GM19025 (cell line): ENCODE data around the gene SLC26A9.

Source experiments
- ATAC-seq: cut with Tn5 transposase; IDR thresholded peaks from one replicate; pipeline ENCODE4 v1.9.1; 2021; ENCODE audit warnings: mild to moderate bottlenecking, low read depth, moderate library complexity; ENCODE audit not compliant: unreplicated experiment

Gene SLC26A9

GRCh38 chr1:205927676-205928075 lies 15.6 kb downstream of the SLC26A9 start:
- no peak for ATAC-seq

GRCh38 chr1:205927247-205927646 lies 16.0 kb downstream of the SLC26A9 start:
- ATAC-seq: no peak

- ATAC-seq: no peak
Observed at GRCh38 chr1:205926636-205927035, 16.6 kb downstream of the SLC26A9 start.

- no peak for ATAC-seq
Observed at GRCh38 chr1:205926213-205926612, 17.0 kb downstream of the SLC26A9 start.

GRCh38 chr1:205925736-205926135 lies 17.5 kb downstream of the SLC26A9 start:
- no peak for ATAC-seq

GRCh38 chr1:205924460-205924790 lies 18.8 kb downstream of the SLC26A9 start:
- no peak for ATAC-seq

GRCh38 chr1:205923651-205924459 lies 19.4 kb downstream of the SLC26A9 start:
- no peak for ATAC-seq

GRCh38 chr1:205922806-205923205 lies 20.4 kb downstream of the SLC26A9 start:
- no peak for ATAC-seq

GRCh38 chr1:205922314-205922713 lies 20.9 kb downstream of the SLC26A9 start:
- ATAC-seq: no peak

GRCh38 chr1:205921570-205921909 lies 21.7 kb downstream of the SLC26A9 start:
- ATAC-seq: no peak

GRCh38 chr1:205920861-205921569 lies 22.2 kb downstream of the SLC26A9 start:
- no peak for ATAC-seq

- no peak for ATAC-seq
Observed at GRCh38 chr1:205920159-205920558, 23.1 kb downstream of the SLC26A9 start.

- ATAC-seq: no peak
Observed at GRCh38 chr1:205918955-205919746, 24.1 kb downstream of the SLC26A9 start.

- ATAC-seq: no peak
Observed at GRCh38 chr1:205917466-205918238, 25.6 kb downstream of the SLC26A9 start.

GRCh38 chr1:205916541-205916940 lies 26.7 kb downstream of the SLC26A9 start:
- no peak for ATAC-seq

GRCh38 chr1:205915354-205915990 lies 27.8 kb downstream of the SLC26A9 start:
- ATAC-seq: no peak

GRCh38 chr1:205914730-205915129 lies 28.5 kb downstream of the SLC26A9 start:
- ATAC-seq: no peak

- ATAC-seq: no peak
Observed at GRCh38 chr1:205914155-205914507, 29.1 kb downstream of the SLC26A9 start.

GRCh38 chr1:205913451-205914154 lies 29.7 kb downstream of the SLC26A9 start:
- no peak for ATAC-seq

GRCh38 chr1:205907794-205908193 lies 35.5 kb downstream of the SLC26A9 start:
- no peak for ATAC-seq
